HCT116 (cell line): ENCODE results near the gene HORMAD2. TPM values are rescaled to one million over a fixed set of nuclear protein-coding genes. Genes with fewer than 3 reads are reported as not detected.
"Not testable (repeated sequence)": the region's sequence is repeated elsewhere in the genome, so short reads cannot be mapped to it uniquely, and the experiment has no call there.

Experiments
- ATAC-seq: fragments of 200-7000 bp; cut with Tn5 transposase; 2 replicates; pipeline ENCODE4 v1.9.1; 2020; ENCODE audit warnings: mild to moderate bottlenecking, moderate library complexity
- BruUV-seq: library from RNA; stranded (reverse); fragments of 400-500 nt; replicated peaks from 2 replicates; lab custom pipeline; 2021; lab: Mats Ljungman, UMichigan
- CTCF ChIA-PET: fragments of 300-600 bp; sonication (Branson Sonifier 250); formaldehyde crosslinking; loops from one replicate; lab custom pipeline; 2021; ENCODE audit warnings: antibody characterized with exemption; lab: Charles Lee
- POLR2A ChIA-PET: fragments of 300-600, 350-600 bp; sonication (Branson Sonifier 250); formaldehyde crosslinking; loops from one replicate; lab custom pipeline; 2021; ENCODE audit warnings: antibody characterized with exemption; lab: Charles Lee
- RAD21 ChIA-PET, 2 experiments: fragments of 300-600 bp; sonication (Branson Sonifier 250); formaldehyde crosslinking; loops; one replicate each; lab custom pipeline; 2023; ENCODE audit warnings: low total read pairs in 2 of 2; ENCODE audit not compliant: uncharacterized antibody in 2 of 2, unreplicated experiment in 2 of 2, low non-redundant PET in 1 of 2; lab: Charles Lee
- DNase-seq: peaks from one replicate; pipeline ENCODE4 v3.0.0-alpha.2; 2010; ENCODE audit warnings: low read depth, low spot score
- H2AFZ ChIP-seq: fragments of 200-600 bp; shearing (Covaris generic), sonication (generic); 2 replicates; pipeline ENCODE4 v1.6.1; 2017; ENCODE audit warnings: low read depth, mixed run types, mixed read lengths, antibody characterized with exemption, low read length; ENCODE audit not compliant: poor library complexity, severe bottlenecking
- H3K27ac ChIP-seq: 2 replicates; pipeline ENCODE4 v1.5.1; 2012; ENCODE audit warnings: low read depth, low read length
- H3K27me3 ChIP-seq: fragments of 200-600 bp; sonication (generic); 2 replicates; pipeline ENCODE4 v1.6.1; 2016; ENCODE audit warnings: mixed run types, low read length, mixed read lengths; ENCODE audit not compliant: insufficient read depth
- H3K36me3 ChIP-seq, 2 experiments: fragments of 200-500 bp in 1 of 2; fragments of 200-600 bp in 1 of 2; sonication (Bioruptor generic) in 1 of 2; sonication (generic) in 1 of 2; 2 replicates each; pipeline versions ENCODE4 v1.5.1 to v1.6.1; 2014 to 2016; ENCODE audit warnings: low read length in 2 of 2, inconsistent platforms in 1 of 2, mixed read lengths in 1 of 2, mixed run types in 1 of 2; ENCODE audit not compliant: insufficient read depth in 2 of 2, control insufficient read depth in 1 of 2
- H3K4me1 ChIP-seq, 2 experiments: fragments of 200-600 bp in 1 of 2; sonication (generic) in 1 of 2; 2 replicates each; pipeline versions ENCODE4 v1.5.1 to v1.6.1; 2012 to 2017; ENCODE audit warnings: low read length in 2 of 2, inconsistent platforms in 1 of 2, mild to moderate bottlenecking in 1 of 2, mixed read lengths in 1 of 2, mixed run types in 1 of 2, moderate library complexity in 1 of 2; ENCODE audit not compliant: insufficient read depth in 2 of 2, control insufficient read depth in 1 of 2
- H3K4me2 ChIP-seq: fragments of 200-600 bp; sonication (generic); 2 replicates; pipeline ENCODE4 v1.6.1; 2017; ENCODE audit warnings: mixed run types, low read length, mixed read lengths
- H3K4me3 ChIP-seq, 2 experiments: fragments of 200-600 bp in 1 of 2; sonication (generic) in 1 of 2; replicated peaks in 1 of 2; 2 replicates each; pipeline ENCODE4 v1.5.1; 2011 to 2016; ENCODE audit warnings: low read length in 2 of 2, control low read depth in 1 of 2, low read depth in 1 of 2, mild to moderate bottlenecking in 1 of 2, mixed read lengths in 1 of 2, mixed run types in 1 of 2
- H3K79me2 ChIP-seq: fragments of 200-600 bp; sonication (generic); 2 replicates; pipeline ENCODE4 v1.6.1; 2017; ENCODE audit warnings: mild to moderate bottlenecking, mixed run types, low read length, moderate library complexity, mixed read lengths; ENCODE audit not compliant: insufficient read depth
- H3K9ac ChIP-seq: fragments of 200-600 bp; sonication (generic); 2 replicates; pipeline ENCODE4 v1.6.1; 2016; ENCODE audit warnings: low read length, mixed read lengths
- H3K9me2 ChIP-seq: fragments of 200-600 bp; sonication (generic), shearing (Covaris generic); 2 replicates; pipeline ENCODE4 v1.6.1; 2017; ENCODE audit warnings: mixed run types, mild to moderate bottlenecking, moderate library complexity; ENCODE audit not compliant: insufficient read depth
- H3K9me3 ChIP-seq, 2 experiments: fragments of 200-500 bp in 1 of 2; fragments of 200-600 bp in 1 of 2; sonication (Bioruptor generic) in 1 of 2; sonication (generic) in 1 of 2; 2 replicates each; pipeline ENCODE4 v1.6.1; 2014 to 2017; ENCODE audit warnings: low read length in 2 of 2, mixed read lengths in 2 of 2, inconsistent platforms in 1 of 2, low read depth in 1 of 2, mild to moderate bottlenecking in 1 of 2, mixed run types in 1 of 2, moderate library complexity in 1 of 2; ENCODE audit not compliant: control insufficient read depth in 1 of 2, insufficient read depth in 1 of 2
- H4K20me1 ChIP-seq: fragments of 200-600 bp; sonication (generic), shearing (Covaris generic); 2 replicates; pipeline ENCODE4 v1.6.1; 2017; ENCODE audit warnings: mixed run types, mild to moderate bottlenecking, moderate library complexity; ENCODE audit not compliant: insufficient read depth
- ATF3 ChIP-seq: IDR thresholded peaks from 2 replicates; pipeline ENCODE4 v1.6.1; 2012
- ELF1 ChIP-seq: IDR thresholded peaks from 2 replicates; pipeline ENCODE4 v1.6.1; 2012; ENCODE audit warnings: low read depth, borderline replicate concordance
- POLR2A ChIP-seq: IDR thresholded peaks from 2 replicates; pipeline ENCODE4 v1.7.0; 2011; ENCODE audit warnings: borderline replicate concordance; ENCODE audit not compliant: insufficient read depth, insufficient read length; ENCODE audit errors: extremely low read depth
- ZBTB33 ChIP-seq: IDR thresholded peaks from 2 replicates; pipeline ENCODE4 v1.6.1; 2011; ENCODE audit warnings: mild to moderate bottlenecking, low read length, moderate library complexity; ENCODE audit not compliant: insufficient replicate concordance; ENCODE audit errors: extremely low read depth
- intact Hi-C: fragments of 100-400 bp; cut with micrococcal nuclease; formaldehyde crosslinking; loops from 2 replicates; pipeline ENCODE4 v1.10.0; 2022
- total RNA-seq: library from RNA; stranded (reverse); gene quantifications from one replicate; pipeline ENCODE4 v1.2.1, GENCODE V29; 2021; ENCODE audit not compliant: unreplicated experiment

The HORMAD2 gene
- total RNA-seq, 1 experiment from 2014 or later = not detected

- TF ChIP-seq ZBTB33 (no peak), POLR2A (no peak), ELF1 (no peak)
These were observed 6.2 kb downstream of the HORMAD2 start (continued) for GRCh38 chr22:30086496-30086895.

GRCh38 chr22:30087037-30087436, 6.8 kb downstream of the HORMAD2 start:
- not testable (repeated sequence) for H3K4me2 ChIP-seq, H3K27ac ChIP-seq, DNase-seq
- 0 out of 2 replicates have a peak, but pooled peaks have one; percentile 15 for TF ChIP-seq ATF3
- TF ChIP-seq, all 23 proteins: peak for 1; not testable (repeated sequence) for 22
- H3K9me2 ChIP-seq, intact Hi-C loops, H3K36me3 ChIP-seq, H3K9ac ChIP-seq, H3K27me3 ChIP-seq, H4K20me1 ChIP-seq, BruUV-seq, POLR2A ChIA-PET, H3K4me3 ChIP-seq, H3K79me2 ChIP-seq, RAD21 ChIA-PET, ATAC-seq, H3K9me3 ChIP-seq, H2AFZ ChIP-seq: not testable (repeated sequence)
- H3K4me1 ChIP-seq = peaks cover 5 to 13% of the 10 kb centered on the region in 2 experiments; a peak in 3 of 4 replicates
- CTCF ChIA-PET = interaction anchor here (0.6 to 1.0 kb wide), 2 partner anchors 385 to 451 kb away, joined by 4 read pairs; no protein-coding TSS in a partner anchor
